Activated CD4-positive, alpha-beta T cell treated with anti-CD3 and anti-CD28 coated beads, Interleukin-2, amount 10 ng/mL, durations not matched to agents 24 days and 14 days (primary cell): ENCODE results near the gene FBXW8. TPM values are rescaled to one million over a fixed set of nuclear protein-coding genes. Genes with fewer than 3 reads are reported as not detected.

Source experiments
- DNase-seq: peaks from one replicate; pipeline ENCODE4 v3.0.0; 2022
- H3K27ac Mint-ChIP-seq: one replicate; pipeline ENCODE4 v1.8.0; 2022; ENCODE audit warnings: mild to moderate bottlenecking, mixed read lengths
- H3K27me3 Mint-ChIP-seq: one replicate; pipeline ENCODE4 v1.8.0; 2022; ENCODE audit warnings: mixed read lengths
- H3K36me3 Mint-ChIP-seq: one replicate; pipeline ENCODE4 v1.8.0; 2022; ENCODE audit warnings: low read depth, mild to moderate bottlenecking, mixed read lengths
- H3K4me1 Mint-ChIP-seq: one replicate; pipeline ENCODE4 v1.8.0; 2021; ENCODE audit warnings: mixed read lengths
- H3K4me3 Mint-ChIP-seq: one replicate; pipeline ENCODE4 v1.8.0; 2022; ENCODE audit warnings: mild to moderate bottlenecking, moderate library complexity, mixed read lengths
- H3K9me3 Mint-ChIP-seq: one replicate; pipeline ENCODE4 v1.8.0; 2021; ENCODE audit warnings: mixed read lengths
- intact Hi-C: fragments of 100-400 bp; cut with micrococcal nuclease; formaldehyde crosslinking; loops from one replicate; pipeline ENCODE4 v1.15.1; 2023
- total RNA-seq: library from RNA; stranded (reverse); gene quantifications from 2 replicates; pipeline ENCODE4 v1.2.3, GENCODE V29; 2022

The FBXW8 gene
- total RNA-seq: 6.2 and 6.5 TPM in 2 replicates

- H3K27ac Mint-ChIP-seq: peak within 1 kb of the TSS; percentile 87
- peaks cover 21% of the 10 kb centered on the region for H3K4me1 Mint-ChIP-seq
- DNase-seq: peak; percentile 92
- intact Hi-C loops: loop anchor here (1.0 kb wide), 1 partner anchor 11 kb away; no protein-coding TSS in a partner anchor
- peaks cover 16% of the 10 kb centered on the region for H3K36me3 Mint-ChIP-seq
- peaks cover 31% of the 10 kb centered on the region for H3K27me3 Mint-ChIP-seq
- H3K9me3 Mint-ChIP-seq: no peaks in the 10 kb centered on the region
- H3K4me3 Mint-ChIP-seq: peak within 1 kb of the TSS; percentile 86
Measured at GRCh38 chr12:116910645-116911451, at the start of gene FBXW8. Gene FBXW8 (plus strand): TSS chr12:116910950. CDS start chr12:116911038, 88 bp downstream.

GRCh38 chr12:116861320-116861719 lies 49.4 kb upstream of the FBXW8 start:
- no peak overlapping the region for H3K27ac Mint-ChIP-seq
- peak; percentile 78 for DNase-seq
- H3K27me3 Mint-ChIP-seq: peaks cover 29% of the 10 kb centered on the region
- H3K36me3 Mint-ChIP-seq: no peaks in the 10 kb centered on the region
- peaks cover 4% of the 10 kb centered on the region for H3K4me1 Mint-ChIP-seq
- intact Hi-C loops: no loop called here
- no peak overlapping the region for H3K4me3 Mint-ChIP-seq
- no peaks in the 10 kb centered on the region for H3K9me3 Mint-ChIP-seq

- intact Hi-C loops: no loop called here
- H3K36me3 Mint-ChIP-seq: no peaks in the 10 kb centered on the region
- H3K27ac Mint-ChIP-seq: no peak overlapping the region
- no peaks in the 10 kb centered on the region for H3K9me3 Mint-ChIP-seq
- DNase-seq: no peak
- H3K4me1 Mint-ChIP-seq: peaks cover 4% of the 10 kb centered on the region
- peaks cover 31% of the 10 kb centered on the region for H3K27me3 Mint-ChIP-seq
- H3K4me3 Mint-ChIP-seq: no peak overlapping the region
Measured at GRCh38 chr12:116862167-116862566, 48.6 kb upstream of the FBXW8 start.

- peak; percentile 60 for DNase-seq
- intact Hi-C loops: no loop called here
- peaks cover 21% of the 10 kb centered on the region for H3K27me3 Mint-ChIP-seq
Measured at GRCh38 chr12:116863275-116863767, 47.4 kb upstream of the FBXW8 start.

GRCh38 chr12:116864371-116865160 lies 46.2 kb upstream of the FBXW8 start:
- H3K27ac Mint-ChIP-seq: no peak overlapping the region
- no peaks in the 10 kb centered on the region for H3K36me3 Mint-ChIP-seq
- H3K4me3 Mint-ChIP-seq: no peak overlapping the region
- intact Hi-C loops: no loop called here
- no peak for DNase-seq
- peaks cover 4% of the 10 kb centered on the region for H3K4me1 Mint-ChIP-seq
- no peaks in the 10 kb centered on the region for H3K9me3 Mint-ChIP-seq
- peaks cover 17% of the 10 kb centered on the region for H3K27me3 Mint-ChIP-seq

More at GRCh38 chr12:116863275-116863767, 47.4 kb upstream of the FBXW8 start:
- H3K27ac Mint-ChIP-seq: no peak overlapping the region
- no peaks in the 10 kb centered on the region for H3K9me3 Mint-ChIP-seq
- no peak overlapping the region for H3K4me3 Mint-ChIP-seq
- peaks cover 4% of the 10 kb centered on the region for H3K4me1 Mint-ChIP-seq
- H3K36me3 Mint-ChIP-seq: no peaks in the 10 kb centered on the region

GRCh38 chr12:116867523-116867922 lies 43.2 kb upstream of the FBXW8 start:
- intact Hi-C loops: no loop called here
- Mint-ChIP-seq H3K27ac (no peak overlapping the region), H3K27me3 (peaks cover 6% of the 10 kb centered on the region), H3K36me3 (no peaks in the 10 kb centered on the region), H3K9me3 (no peaks in the 10 kb centered on the region), H3K4me3 (no peak overlapping the region), H3K4me1 (no peaks in the 10 kb centered on the region)
- DNase-seq: no peak

- H3K27ac Mint-ChIP-seq: no peak overlapping the region
- H3K27me3 Mint-ChIP-seq: peaks cover 17% of the 10 kb centered on the region
- H3K9me3 Mint-ChIP-seq: peaks cover 8% of the 10 kb centered on the region
- intact Hi-C loops: no loop called here
- peaks cover 5% of the 10 kb centered on the region for H3K4me1 Mint-ChIP-seq
- no peak overlapping the region for H3K4me3 Mint-ChIP-seq
- H3K36me3 Mint-ChIP-seq: no peaks in the 10 kb centered on the region
- no peak for DNase-seq
Measured at GRCh38 chr12:116870306-116870705, 40.4 kb upstream of the FBXW8 start.

GRCh38 chr12:116874324-116874995 lies 36.3 kb upstream of the FBXW8 start:
- Mint-ChIP-seq H3K4me1 (peaks cover 15% of the 10 kb centered on the region), H3K4me3 (no peak overlapping the region), H3K27me3 (peaks cover 53% of the 10 kb centered on the region), H3K27ac (no peak overlapping the region), H3K9me3 (peaks cover 8% of the 10 kb centered on the region), H3K36me3 (no peaks in the 10 kb centered on the region)
- intact Hi-C loops: no loop called here
- DNase-seq: no peak

- Mint-ChIP-seq H3K9me3 (peaks cover 8% of the 10 kb centered on the region), H3K27me3 (peaks cover 65% of the 10 kb centered on the region), H3K4me1 (peaks cover 26% of the 10 kb centered on the region), H3K36me3 (no peaks in the 10 kb centered on the region), H3K4me3 (no peak overlapping the region), H3K27ac (no peak overlapping the region)
- DNase-seq: no peak
- intact Hi-C loops: no loop called here
Measured at GRCh38 chr12:116876151-116876869, 34.4 kb upstream of the FBXW8 start.

GRCh38 chr12:116878567-116879508 lies 31.9 kb upstream of the FBXW8 start:
- Mint-ChIP-seq H3K27me3 (peaks cover 83% of the 10 kb centered on the region), H3K4me1 (peaks cover 27% of the 10 kb centered on the region), H3K36me3 (no peaks in the 10 kb centered on the region), H3K9me3 (peaks cover 8% of the 10 kb centered on the region), H3K27ac (peak overlapping the region; percentile 3), H3K4me3 (peak overlapping the region; percentile 62)
- intact Hi-C loops: no loop called here
- DNase-seq: no peak

- Mint-ChIP-seq H3K36me3 (no peaks in the 10 kb centered on the region), H3K27me3 (peaks cover 83% of the 10 kb centered on the region), H3K4me3 (peak overlapping the region; percentile 76), H3K9me3 (peaks cover 2% of the 10 kb centered on the region), H3K4me1 (peaks cover 25% of the 10 kb centered on the region), H3K27ac (no peak overlapping the region)
- peak; percentile 62 for DNase-seq
- intact Hi-C loops: no loop called here
Measured at GRCh38 chr12:116879509-116880212, 31.1 kb upstream of the FBXW8 start.
